ENCODE data around the gene TBC1D17.

GRCh38 chr19:49888510-49888824 lies 11.0 kb downstream of the TBC1D17 start:
- TF ChIP-seq CTCF (conservative IDR thresholded peaks at IDR 0.05; ENCODE audit: low read depth, low read length) (no peak), EZH2 (IDR thresholded peaks at IDR 0.05; ENCODE audit: borderline replicate concordance, low read depth, low read length, poor library complexity, severe bottlenecking) (no peak)
